Heart left ventricle (tissue), 16 donors: ENCODE results near the gene DLGAP1. TPM values are rescaled to one million over a fixed set of nuclear protein-coding genes. Genes with fewer than 3 reads are reported as not detected.

Experiments
- ATAC-seq, 4 donors: fragments of 200-7000 bp; cut with Tn5 transposase; one replicate each; pipeline ENCODE4 v1.9.1; 2020 to 2022; ENCODE audit warnings: moderate library complexity in 4 of 4, mild to moderate bottlenecking in 3 of 4, moderate number of reproducible peaks in 1 of 4
- DNase-seq, 5 donors: peaks; one replicate each; pipeline ENCODE4 v3.0.0-alpha.2; 2020
- H3K27ac ChIP-seq, 12 donors: fragments of 200-600 bp; sonication (generic) in 4 of 12; one replicate each; pipeline versions ENCODE4 v1.5.0 to v1.8.0; 2016 to 2022; ENCODE audit warnings: mild to moderate bottlenecking in 2 of 12
- H3K27me3 ChIP-seq, 9 donors: fragments of 200-600 bp; sonication (generic) in 2 of 9; one replicate each; pipeline versions ENCODE4 v1.5.1 to v1.8.0; 2016 to 2022; ENCODE audit warnings: mild to moderate bottlenecking in 3 of 9
- H3K36me3 ChIP-seq, 9 donors: fragments of 200-600 bp; sonication (generic) in 2 of 9; one replicate each; pipeline versions ENCODE4 v1.5.0 to v1.8.0; 2018 to 2022; ENCODE audit warnings: mild to moderate bottlenecking in 2 of 9
- H3K4me1 ChIP-seq, 12 donors: fragments of 200-600 bp; sonication (generic) in 4 of 12; one replicate each; pipeline versions ENCODE4 v1.5.0 to v1.8.0; 2016 to 2022; ENCODE audit warnings: mild to moderate bottlenecking in 3 of 12
- H3K4me3 ChIP-seq, 12 donors: fragments of 200-600 bp; sonication (generic) in 4 of 12; one replicate each; pipeline versions ENCODE4 v1.5.0 to v1.8.0; 2017 to 2022; ENCODE audit warnings: mild to moderate bottlenecking in 9 of 12, moderate library complexity in 4 of 12
- H3K9me3 ChIP-seq, 12 donors: fragments of 200-600 bp; sonication (generic) in 4 of 12; one replicate each; pipeline versions ENCODE4 v1.5.0 to v1.8.0; 2016 to 2022; ENCODE audit warnings: mild to moderate bottlenecking in 1 of 12
- POLR2A ChIP-seq, 2 donors: fragments of 450-650 bp; IDR thresholded peaks; one replicate each; pipeline ENCODE4 v1.6.1; 2017; ENCODE audit warnings: antibody characterized with exemption in 2 of 2, mild to moderate bottlenecking in 2 of 2, moderate library complexity in 2 of 2
- WGBS, 4 donors: extraction: QIAGEN DNeasy Blood & Tissue Kit in 2 of 4; methylation state at CpG; one replicate each; pipeline versions ENCODE4 v1.1.5 to v1.1.7; 2013 to 2018; 5-methylcytosine and 5-hydroxymethylcytosine counted together
- intact Hi-C, 10 donors: fragments of 100-400 bp; cut with DNase I; formaldehyde crosslinking; loops; one replicate each; pipeline versions ENCODE4 v1.11.1 to v1.14.2; 2022
- polyA plus RNA-seq, 2 donors: library from polyadenylated mRNA; stranded (reverse); fragments of 200-250 nt; gene quantifications; one replicate each; pipeline ENCODE4 v1.2.3, GENCODE V29; 2013
- total RNA-seq, 9 donors: library from RNA; depleted of rRNA in 2 of 9; stranded (reverse); fragments of >200 nt in 2 of 9; fragmentation: NEBNext Ultra II Directional in 3 of 9; extraction: Animal tissue kit (Norgen Biotek cat#: 25700) in 3 of 9; gene quantifications; one replicate each; pipeline versions ENCODE4 v1.1.0 to v1.2.4, GENCODE V29; 2016 to 2023
- TF ChIP-seq, protein P1 (sequence below), 12 donors: fragments of 200-600 bp; sonication (generic) in 4 of 12; IDR thresholded peaks; one replicate each; pipeline versions ENCODE4 v1.5.0 to v1.8.0; 2018 to 2022; ENCODE audit warnings: antibody characterized with exemption in 12 of 12, mild to moderate bottlenecking in 5 of 12
- donor health status: ischemic (EF 13 %, LVEDD 7.1; RV severe dilation, severe dysfunction).
- donor health status: healthy with polysubstance abuse.
- donor health status: DM: no; HTN: yes; CAD: no.
- donor health status: DM: no; HTN: no; CAD: no.
- donor health status: ischemic (EF 25% LVEDD 6.9; RV normal size, moderate dysfunction).
- donor health status: ischemic (EF 25% LVEDD 5.7; RV mildly dilated, moderate dysfunction).
- donor health status: healthy.
- donor health status: DM: yes; HTN: yes; CAD: no.
- donor health status: ischemic (EF 35%, LVEDD 5.7; RV mildly dilated, moderate dysfunction).
- donor health status: nonischemic (EF 11% LVEDD 7.7; RV severe dilation, severe dysfunction).
- donor health status: DM: yes; HTN: yes; CAD: no.
- donor health status: PGD.
- donor health status: ischemic (EF 29% LVEDD 5.4; RV normal size, mild dysfunction).
- donor health status: nonischemic (EF 23%, LVEDD 6.1; RV moderate dilation, normal function).

DLGAP1 gene
- total and polyA plus RNA-seq, 11 donors, result 0.10 to 5.5 (median 0.40) TPM; not detected in 1

DNA sequence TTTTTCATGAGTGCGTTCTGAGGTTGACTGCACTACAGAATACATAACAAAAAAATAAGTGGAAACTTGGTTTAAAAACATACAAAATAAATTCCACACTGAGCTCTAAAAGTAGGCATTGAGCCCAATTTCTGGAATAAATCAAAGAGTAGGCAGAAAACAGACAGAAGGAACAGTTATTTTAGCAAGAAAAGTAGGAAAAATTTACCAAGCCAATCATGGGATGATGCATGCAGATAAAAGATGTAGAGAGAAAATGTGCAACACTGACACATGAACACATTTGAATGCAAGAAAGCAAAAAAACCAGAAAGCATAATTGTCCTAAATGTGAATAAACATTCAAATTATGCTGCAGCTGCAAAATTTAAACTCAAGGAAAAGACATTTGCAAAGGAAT is 308.3 kb downstream of the DLGAP1 start:
- TF ChIP-seq, protein P1, sequence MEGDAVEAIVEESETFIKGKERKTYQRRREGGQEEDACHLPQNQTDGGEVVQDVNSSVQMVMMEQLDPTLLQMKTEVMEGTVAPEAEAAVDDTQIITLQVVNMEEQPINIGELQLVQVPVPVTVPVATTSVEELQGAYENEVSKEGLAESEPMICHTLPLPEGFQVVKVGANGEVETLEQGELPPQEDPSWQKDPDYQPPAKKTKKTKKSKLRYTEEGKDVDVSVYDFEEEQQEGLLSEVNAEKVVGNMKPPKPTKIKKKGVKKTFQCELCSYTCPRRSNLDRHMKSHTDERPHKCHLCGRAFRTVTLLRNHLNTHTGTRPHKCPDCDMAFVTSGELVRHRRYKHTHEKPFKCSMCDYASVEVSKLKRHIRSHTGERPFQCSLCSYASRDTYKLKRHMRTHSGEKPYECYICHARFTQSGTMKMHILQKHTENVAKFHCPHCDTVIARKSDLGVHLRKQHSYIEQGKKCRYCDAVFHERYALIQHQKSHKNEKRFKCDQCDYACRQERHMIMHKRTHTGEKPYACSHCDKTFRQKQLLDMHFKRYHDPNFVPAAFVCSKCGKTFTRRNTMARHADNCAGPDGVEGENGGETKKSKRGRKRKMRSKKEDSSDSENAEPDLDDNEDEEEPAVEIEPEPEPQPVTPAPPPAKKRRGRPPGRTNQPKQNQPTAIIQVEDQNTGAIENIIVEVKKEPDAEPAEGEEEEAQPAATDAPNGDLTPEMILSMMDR (IDR thresholded peaks at IDR 0.05), result no peak
- no peak for TF ChIP-seq POLR2A (IDR thresholded peaks at IDR 0.05)
- H3K36me3 ChIP-seq, result no peaks in the 10 kb centered on the region
- no peak for ATAC-seq

DNA sequence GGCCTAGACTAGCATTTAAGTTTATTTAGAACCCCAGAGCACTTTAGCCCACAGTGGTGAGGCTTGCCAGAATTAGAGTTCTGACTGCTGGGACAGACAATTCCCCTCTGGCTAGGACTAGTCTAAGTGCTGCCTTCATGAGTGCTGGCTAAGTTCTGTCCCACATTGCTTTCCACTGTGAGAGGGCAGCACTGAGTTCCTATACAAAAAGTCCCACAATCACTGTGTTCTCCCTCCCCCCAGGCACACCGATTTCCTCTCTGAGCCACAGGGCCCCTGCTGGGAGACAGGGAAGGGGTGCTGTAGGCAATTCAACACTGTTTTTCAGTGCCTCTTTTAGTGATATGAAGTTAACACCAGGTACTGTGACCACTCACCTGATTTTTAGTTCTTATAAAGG is 310.9 kb downstream of the DLGAP1 start:
- peaks cover 0 to 8% (median 0%) of the 10 kb centered on the region in 12 donors for H3K9me3 ChIP-seq
- no peak overlapping the region for H3K27ac ChIP-seq
- intact Hi-C loops, result no loop called here
- peaks cover 0 to 3% (median 0%) of the 10 kb centered on the region in 12 donors for H3K4me1 ChIP-seq
- 22 to 38% (median 29%) methylated on average over 1 of the region's 1 CpG for WGBS, 4 donors
- ATAC-seq (no peak), DNase-seq (no peak)
- H3K27me3 ChIP-seq, result no peaks in the 10 kb centered on the region
- H3K36me3 ChIP-seq, result no peaks in the 10 kb centered on the region
- TF ChIP-seq POLR2A (IDR thresholded peaks at IDR 0.05), result no peak
- TF ChIP-seq, protein P1 (IDR thresholded peaks at IDR 0.05), result no peak
- H3K4me3 ChIP-seq, result no peak overlapping the region

More for the DNA sequence above, 308.3 kb downstream of the DLGAP1 start:
- Histone ChIP-seq H3K9me3 (peaks cover 0 to 2% (median 0%) of the 10 kb centered on the region in 12 donors), H3K4me1 (peaks cover 0 to 3% (median 0%) of the 10 kb centered on the region in 12 donors), H3K27ac (no peak overlapping the region), H3K27me3 (no peaks in the 10 kb centered on the region), H3K4me3 (no peak overlapping the region)
- intact Hi-C loops, result no loop called here
- WGBS, 4 donors, result 92 to 98% (median 93%) methylated on average over 1 of the region's 1 CpG
- no peak for DNase-seq

DNA sequence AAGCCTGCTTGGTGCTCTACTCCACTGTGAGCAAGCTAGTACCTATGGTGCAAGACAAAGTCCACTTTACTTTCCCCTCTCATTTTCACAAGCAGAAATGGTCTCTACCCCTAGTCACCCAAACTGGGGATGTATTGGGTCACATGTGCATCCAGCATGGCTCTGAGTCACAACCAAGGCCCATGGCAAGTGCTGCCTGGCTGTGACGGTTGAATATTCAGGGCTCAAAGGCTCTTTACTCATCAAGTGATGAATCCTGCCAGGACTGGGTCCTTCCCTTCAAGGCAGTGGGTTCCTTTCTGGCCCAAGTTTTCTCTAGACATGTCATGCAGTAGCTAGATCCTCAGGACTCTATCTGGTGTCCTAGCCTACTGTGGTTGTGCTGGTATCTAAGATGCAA is 311.5 kb downstream of the DLGAP1 start:
- 89 to 95% (median 91%) methylated on average over 1 of the region's 1 CpG for WGBS, 4 donors

DNA sequence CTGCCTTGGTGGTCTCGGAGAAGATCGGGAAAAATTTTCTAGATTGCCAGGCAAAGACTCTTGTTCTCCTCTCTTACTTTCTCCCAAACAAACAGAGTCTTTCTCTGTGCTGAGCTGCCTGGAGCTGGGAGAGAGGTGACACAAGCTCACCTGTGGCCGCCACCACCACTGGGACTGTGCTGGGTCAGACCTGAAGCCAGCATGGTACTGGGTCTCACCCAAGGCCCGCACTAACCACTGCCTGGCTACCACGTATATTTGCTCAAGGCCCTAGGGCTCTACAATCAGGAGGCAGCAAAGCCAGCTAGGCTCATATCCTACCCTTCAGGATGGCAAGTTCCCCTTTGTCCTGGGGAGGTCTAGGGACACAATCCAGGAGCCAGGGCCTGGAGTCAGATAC is 312.2 kb downstream of the DLGAP1 start:
- intact Hi-C loops, result no loop called here
- no peak for TF ChIP-seq POLR2A (IDR thresholded peaks at IDR 0.05)
- TF ChIP-seq, protein P1 (IDR thresholded peaks at IDR 0.05), result no peak
- DNase-seq (no peak), ATAC-seq (no peak)
- Histone ChIP-seq H3K4me1 (no peaks in the 10 kb centered on the region), H3K4me3 (no peak overlapping the region), H3K36me3 (no peaks in the 10 kb centered on the region), H3K27me3 (no peaks in the 10 kb centered on the region), H3K9me3 (peaks cover 0 to 8% (median 0%) of the 10 kb centered on the region in 12 donors), H3K27ac (no peak overlapping the region)
- WGBS, 4 donors, result 91 to 96% (median 92%) methylated on average over 5 of the region's 5 CpGs

More for the DNA sequence above, 311.5 kb downstream of the DLGAP1 start:
- Histone ChIP-seq H3K4me3 (no peak overlapping the region), H3K4me1 (peaks cover 0 to 3% (median 0%) of the 10 kb centered on the region in 12 donors), H3K36me3 (no peaks in the 10 kb centered on the region), H3K27ac (no peak overlapping the region), H3K27me3 (no peaks in the 10 kb centered on the region), H3K9me3 (peaks cover 0 to 8% (median 0%) of the 10 kb centered on the region in 12 donors)
- intact Hi-C loops, result no loop called here
- ATAC-seq, result no peak
- no peak for DNase-seq
- TF ChIP-seq POLR2A (IDR thresholded peaks at IDR 0.05), result no peak
- TF ChIP-seq, protein P1 (IDR thresholded peaks at IDR 0.05), result no peak
